NT2/D1 (cell line): ENCODE results near the gene OGFOD2.

Experiments
- DNase-seq: peaks from one replicate; pipeline ENCODE4 v3.0.0-alpha.2; 2011; ENCODE audit warnings: low read depth, low spot score
- H3K27me3 ChIP-seq: 2 replicates; pipeline ENCODE4 v1.6.0; 2011; ENCODE audit warnings: mild to moderate bottlenecking; ENCODE audit not compliant: insufficient read length, insufficient read depth
- H3K36me3 ChIP-seq: 2 replicates; pipeline ENCODE4 v1.6.1; 2011; ENCODE audit warnings: mild to moderate bottlenecking, low read length, mixed read lengths; ENCODE audit not compliant: insufficient read depth, insufficient read length
- H3K4me1 ChIP-seq: 2 replicates; pipeline ENCODE4 v1.5.1; 2011; ENCODE audit not compliant: insufficient read depth, insufficient read length
- H3K4me3 ChIP-seq: 2 replicates; pipeline ENCODE4 v1.5.1; 2011; ENCODE audit warnings: low read depth; ENCODE audit not compliant: insufficient read length
- H3K9ac ChIP-seq: 2 replicates; pipeline ENCODE4 v1.6.0; 2011; ENCODE audit warnings: low read depth; ENCODE audit not compliant: insufficient read length
- H3K9me3 ChIP-seq: 2 replicates; pipeline ENCODE4 v1.5.1; 2011; ENCODE audit warnings: mild to moderate bottlenecking, low read length; ENCODE audit not compliant: insufficient read depth
- SUZ12 ChIP-seq: IDR thresholded peaks from 2 replicates; pipeline ENCODE4 v1.6.1; 2011; ENCODE audit not compliant: insufficient read length, insufficient read depth; ENCODE audit errors: extremely low read depth
- YY1 ChIP-seq: IDR thresholded peaks from 2 replicates; pipeline ENCODE4 v1.6.1; 2011; ENCODE audit not compliant: insufficient read length, insufficient read depth
- ZNF274 ChIP-seq: IDR thresholded peaks from 2 replicates; pipeline ENCODE4 v1.6.1; 2011; ENCODE audit warnings: mild to moderate bottlenecking, low read depth, low read length

Gene OGFOD2

DNA sequence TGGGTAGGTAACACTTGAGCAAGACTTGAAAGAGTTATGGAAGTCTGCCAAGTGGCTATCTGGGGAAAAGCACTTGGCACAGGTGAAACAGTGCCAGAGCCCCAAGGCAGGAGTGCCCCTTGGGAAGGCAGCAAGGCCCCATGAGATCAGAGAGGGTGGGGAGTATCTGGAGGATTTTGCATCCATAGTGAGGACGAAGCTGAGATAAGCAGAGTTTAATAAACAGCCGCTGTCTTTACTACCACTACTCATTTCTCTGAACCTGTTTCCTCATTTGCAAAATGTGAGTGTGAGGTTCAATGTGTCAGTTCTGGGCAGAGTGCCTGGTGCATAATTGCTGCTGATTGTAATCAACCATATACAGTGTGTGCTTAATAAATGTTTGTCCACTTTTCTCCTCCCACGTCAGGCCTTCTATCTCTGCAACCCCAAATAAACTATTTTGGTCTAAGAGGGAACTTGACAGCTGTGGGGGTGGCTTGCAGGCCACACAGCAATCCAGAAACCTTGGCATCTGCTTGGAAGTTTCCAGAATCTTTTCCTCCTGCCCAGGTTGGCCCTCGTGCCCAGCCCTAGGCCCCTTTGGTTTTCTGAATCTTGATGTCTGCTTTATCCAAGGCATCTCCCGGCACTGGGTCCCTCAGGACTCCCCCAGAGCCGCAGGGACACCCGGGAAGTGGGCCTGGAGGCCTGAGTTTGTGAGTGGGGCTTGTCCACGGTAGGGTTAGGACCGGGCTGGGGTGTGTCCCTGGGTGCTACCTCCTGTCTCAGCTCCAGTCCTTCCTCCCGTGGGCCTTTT is 13.3 kb upstream of the OGFOD2 start:
- no peak overlapping the region for H3K9ac ChIP-seq
- TF ChIP-seq SUZ12: no peak
- no peak overlapping the region for H3K4me3 ChIP-seq
- H3K9me3 ChIP-seq: no peaks in the 10 kb centered on the region
- peaks cover 14% of the 10 kb centered on the region for H3K4me1 ChIP-seq
- peaks cover 24% of the 10 kb centered on the region for H3K36me3 ChIP-seq
- no peaks in the 10 kb centered on the region for H3K27me3 ChIP-seq
- DNase-seq: no peak

DNA sequence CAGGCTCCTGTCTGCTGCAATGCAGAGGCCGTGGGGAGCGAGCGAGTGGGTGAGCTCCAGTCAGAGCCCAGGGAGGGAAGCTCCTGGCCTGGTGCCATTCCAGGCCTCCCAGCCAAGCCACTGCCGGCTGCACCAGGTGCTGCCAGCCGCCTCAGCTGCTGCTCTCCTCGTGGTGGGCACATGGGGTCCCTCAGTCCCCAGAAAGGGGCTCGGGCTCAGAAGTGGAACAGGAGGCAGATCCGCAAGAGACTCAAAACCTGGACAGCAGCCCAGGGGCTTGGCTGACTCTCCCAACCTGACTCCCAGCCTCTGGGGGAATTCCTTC is 11.1 kb upstream of the OGFOD2 start:
- Histone ChIP-seq H3K36me3 (peaks cover 14% of the 10 kb centered on the region), H3K9me3 (no peaks in the 10 kb centered on the region), H3K27me3 (no peaks in the 10 kb centered on the region), H3K4me1 (peaks cover 14% of the 10 kb centered on the region), H3K9ac (peak overlapping the region; percentile 72), H3K4me3 (peak overlapping the region; percentile 4)
- no peak for DNase-seq
- TF ChIP-seq YY1: no peak
- no peak for TF ChIP-seq ZNF274
- no peak for TF ChIP-seq SUZ12

DNA sequence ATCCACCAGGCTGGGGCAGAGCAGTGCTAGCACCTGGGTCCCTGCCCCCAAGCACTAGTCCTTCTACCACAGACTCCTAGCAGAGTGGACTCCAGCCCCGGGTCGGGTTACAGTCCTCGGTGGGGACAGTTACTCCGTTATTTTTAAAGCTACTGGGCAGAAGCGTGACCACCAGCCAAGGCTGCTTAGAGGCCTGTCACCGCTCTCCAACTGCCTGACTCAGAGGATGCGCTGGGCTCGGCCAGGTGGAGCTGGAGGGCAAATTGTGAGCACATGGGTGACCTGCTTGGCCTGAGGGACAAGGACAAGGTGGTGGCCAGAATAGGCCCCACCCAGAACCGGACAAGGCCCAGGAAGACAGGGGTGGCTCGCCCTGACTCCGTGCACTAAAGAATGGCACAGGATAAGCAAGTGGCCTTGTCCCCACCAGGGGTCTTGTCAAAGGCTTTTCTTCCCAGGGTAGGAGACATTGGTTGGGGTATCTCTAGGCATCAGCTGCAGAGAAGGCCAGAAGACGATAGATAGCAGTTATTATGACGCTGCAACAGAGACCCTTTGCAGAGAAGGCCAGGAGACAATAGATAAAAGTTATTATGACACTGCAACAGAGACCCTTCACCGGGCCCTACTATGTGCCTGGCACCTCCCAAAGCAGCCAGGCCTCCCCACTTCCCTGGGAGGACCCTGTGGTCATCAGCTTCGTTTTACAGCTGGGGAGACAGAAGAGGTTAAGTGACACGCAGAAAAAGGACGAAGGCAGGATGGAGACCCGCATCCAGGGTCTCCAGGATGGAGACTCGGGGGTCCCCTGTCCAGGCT is 10.4 kb upstream of the OGFOD2 start:
- H3K9ac ChIP-seq: no peak overlapping the region
- H3K4me1 ChIP-seq: peaks cover 14% of the 10 kb centered on the region
- H3K4me3 ChIP-seq: no peak overlapping the region
- H3K36me3 ChIP-seq: peaks cover 8% of the 10 kb centered on the region
- H3K9me3 ChIP-seq: no peaks in the 10 kb centered on the region
- no peaks in the 10 kb centered on the region for H3K27me3 ChIP-seq
- TF ChIP-seq SUZ12: no peak
- TF ChIP-seq ZNF274: no peak
- no peak for DNase-seq

DNA sequence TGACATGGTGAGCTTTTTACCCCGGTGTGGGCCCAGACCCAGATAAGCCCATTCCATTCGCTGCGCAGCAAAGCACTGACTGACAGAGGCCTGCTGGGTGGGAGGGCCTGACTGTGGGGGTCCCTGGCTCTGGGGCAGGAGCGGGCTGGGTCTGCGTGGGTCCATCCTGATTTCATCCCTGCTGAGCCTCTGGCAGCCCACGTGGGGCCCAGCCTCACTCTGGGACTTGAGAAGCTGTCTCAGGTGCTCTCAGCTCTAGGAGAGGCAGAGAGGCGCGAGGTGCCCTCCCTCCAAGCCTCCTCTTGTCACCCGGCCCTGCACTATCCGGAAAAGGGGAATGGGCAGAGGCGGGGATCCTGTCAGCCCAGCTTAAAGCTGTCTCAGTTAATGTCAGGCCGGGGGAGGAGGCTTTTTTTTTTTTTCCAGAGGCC is 9.7 kb upstream of the OGFOD2 start:
- TF ChIP-seq SUZ12 (no peak), YY1 (no peak), ZNF274 (no peak)
- H3K27me3 ChIP-seq: no peaks in the 10 kb centered on the region
- no peak for DNase-seq

GRCh38 chr12:122965851-122966742 is 8.9 kb upstream of the OGFOD2 start, which contains the start of gene ABCB9:
TSS of gene ABCB9 (minus strand) at chr12:122966463. CDS start at chr12:122960235, 6,228 bp downstream.
- Histone ChIP-seq H3K9ac (peak within 1 kb of the TSS; percentile 91), H3K4me3 (peak within 1 kb of the TSS; percentile 69), H3K9me3 (no peaks in the 10 kb centered on the region), H3K36me3 (no peaks in the 10 kb centered on the region), H3K4me1 (peaks cover 13% of the 10 kb centered on the region), H3K27me3 (no peaks in the 10 kb centered on the region)
- TF ChIP-seq SUZ12 (no peak), ZNF274 (no peak), YY1 (no peak)
- DNase-seq: peak; percentile 92

More for the DNA sequence above, 9.7 kb upstream of the OGFOD2 start:
- Histone ChIP-seq H3K36me3 (peaks cover under 1% of the 10 kb centered on the region), H3K4me1 (peaks cover 13% of the 10 kb centered on the region), H3K9me3 (no peaks in the 10 kb centered on the region), H3K4me3 (peak overlapping the region; percentile 69), H3K9ac (peak overlapping the region; percentile 91)

DNA sequence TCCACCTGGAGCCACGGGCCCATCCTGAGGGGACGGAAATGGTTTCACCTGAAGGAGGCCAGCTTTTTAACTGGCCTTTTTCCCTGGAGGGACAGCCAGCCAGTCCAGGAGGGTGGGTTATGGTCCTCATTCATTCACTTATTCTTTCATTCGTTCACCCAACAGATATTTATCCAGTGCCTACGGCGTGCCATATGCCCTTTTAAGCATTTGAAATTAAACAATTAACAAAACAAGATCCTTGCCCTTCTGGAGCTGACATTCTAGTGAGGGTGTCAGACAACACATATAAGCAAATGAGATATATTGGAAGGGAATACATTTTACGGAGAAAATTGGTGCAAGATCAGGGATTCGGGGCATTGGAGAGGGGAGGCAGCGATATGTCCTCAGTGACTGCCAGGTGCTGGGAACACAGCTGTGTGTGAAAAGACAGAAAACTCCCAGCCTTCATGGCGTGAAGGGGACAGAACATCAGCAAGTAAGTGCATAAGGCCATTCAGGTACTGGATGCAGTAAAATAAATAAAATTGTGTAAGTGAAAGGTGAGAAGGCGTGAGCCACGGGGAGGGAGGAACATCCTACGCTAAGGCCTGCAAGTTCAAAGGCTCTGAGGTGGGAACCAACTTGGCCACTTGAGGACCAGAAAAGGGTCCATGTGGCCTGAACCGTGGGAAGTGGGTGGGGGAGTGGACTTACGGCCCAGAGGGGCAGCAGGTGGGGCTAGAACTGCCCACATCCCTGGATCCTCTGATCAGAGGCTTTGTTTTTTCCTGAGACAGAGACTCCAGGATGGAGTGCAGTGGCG is 8.1 kb upstream of the OGFOD2 start:
- H3K27me3 ChIP-seq: no peaks in the 10 kb centered on the region
- no peaks in the 10 kb centered on the region for H3K36me3 ChIP-seq
- peaks cover 13% of the 10 kb centered on the region for H3K4me1 ChIP-seq
- no peaks in the 10 kb centered on the region for H3K9me3 ChIP-seq
- H3K4me3 ChIP-seq: no peak overlapping the region
- no peak for TF ChIP-seq ZNF274
- no peak for TF ChIP-seq SUZ12
- TF ChIP-seq YY1: no peak
- DNase-seq: no peak
- no peak overlapping the region for H3K9ac ChIP-seq
